GM12801 (cell line): ENCODE measurements around the gene SNIP1.

Experiments
- CTCF ChIP-seq: IDR thresholded peaks from one replicate; pipeline ENCODE4 v1.5.1; 2011; ENCODE audit warnings: control low read depth; ENCODE audit not compliant: insufficient read length; ENCODE audit errors: extremely low read depth

The SNIP1 gene

GRCh38 chr1:37553927-37554808 is at the start of gene SNIP1:
Gene SNIP1, minus strand, starts transcription at chr1:37554293. Its CDS starts 64 bp downstream, at chr1:37554229.
- TF ChIP-seq CTCF, result no peak

GRCh38 chr1:37602750-37603694 is 48.9 kb upstream of the SNIP1 start:
- no peak for TF ChIP-seq CTCF

- no peak for TF ChIP-seq CTCF
Measured at GRCh38 chr1:37601441-37601840, 47.3 kb upstream of the SNIP1 start.

- no peak for TF ChIP-seq CTCF
Measured at GRCh38 chr1:37599940-37600339, 45.8 kb upstream of the SNIP1 start.

GRCh38 chr1:37596182-37596667 is 42.1 kb upstream of the SNIP1 start:
- no peak for TF ChIP-seq CTCF

GRCh38 chr1:37595440-37596181 is 41.5 kb upstream of the SNIP1 start, which contains the start of gene GNL2:
Gene GNL2, minus strand, starts transcription at chr1:37595937. Its CDS starts 115 bp downstream, at chr1:37595822.
- no peak for TF ChIP-seq CTCF

GRCh38 chr1:37593726-37594125 is 39.6 kb upstream of the SNIP1 start:
- TF ChIP-seq CTCF, result no peak
